GM18498 (cell line): ENCODE results near the gene C11orf98.

Experiments used
- ATAC-seq: cut with Tn5 transposase; IDR thresholded peaks from one replicate; pipeline ENCODE4 v1.9.1; 2021; ENCODE audit warnings: mild to moderate bottlenecking, moderate library complexity; ENCODE audit not compliant: unreplicated experiment

C11orf98 gene

DNA sequence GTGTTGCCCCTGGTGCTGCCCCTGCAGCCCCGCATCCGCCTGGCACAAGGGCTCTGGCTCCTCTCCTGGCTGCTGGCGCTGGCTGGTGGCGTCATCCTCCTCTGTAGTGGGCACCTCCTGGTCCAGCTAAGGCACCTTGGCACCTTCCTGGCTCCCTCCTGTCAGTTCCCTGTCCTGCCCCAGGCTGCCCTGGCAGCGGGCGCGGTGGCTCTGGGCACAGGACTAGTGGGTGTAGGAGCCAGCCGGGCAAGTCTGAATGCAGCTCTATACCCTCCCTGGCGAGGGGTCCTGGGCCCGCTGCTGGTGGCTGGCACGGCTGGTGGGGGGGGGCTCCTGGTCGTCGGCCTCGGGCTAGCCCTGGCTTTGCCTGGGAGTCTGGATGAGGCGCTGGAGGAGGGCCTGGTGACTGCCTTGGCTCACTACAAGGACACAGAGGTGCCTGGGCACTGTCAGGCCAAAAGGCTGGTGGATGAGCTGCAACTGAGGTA, 51.7 kb downstream of the C11orf98 start:
- no peak for ATAC-seq
